ENCODE data around the gene SMG7. TPM values are rescaled to one million over a fixed set of nuclear protein-coding genes. Genes with fewer than 3 reads are reported as not detected.

The SMG7 gene
- total and polyA plus RNA-seq, 4 donors: 30.5 to 75.6 (median 55.9) TPM

DNA sequence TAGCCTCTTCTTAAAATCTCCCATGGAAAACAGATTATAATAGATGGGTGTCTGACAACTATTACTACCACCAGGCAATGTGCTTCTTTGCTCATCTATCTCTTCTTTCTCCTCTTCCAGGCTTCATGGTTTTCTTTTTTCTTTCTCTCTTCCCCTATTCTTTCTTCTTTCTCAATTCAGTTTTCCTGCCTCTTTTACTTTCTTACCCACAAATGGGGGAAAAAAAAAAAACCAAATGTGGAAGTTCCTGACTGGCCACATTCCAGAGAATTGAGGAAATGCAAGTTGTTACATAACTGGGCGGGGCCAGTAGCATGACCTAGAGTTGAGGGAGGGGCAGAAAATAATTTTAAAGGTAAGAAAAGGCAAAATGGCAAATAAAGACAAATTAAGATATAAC is 10.9 kb upstream of the SMG7 start:
- Histone ChIP-seq H3K4me1 (ENCODE audit: control insufficient read depth, insufficient read depth, low read length) (no peaks in the 10 kb centered on the region), H3K27ac (ENCODE audit: low read depth, low read length) (no peak overlapping the region), H3K4me3 (ENCODE audit: low read depth, low read length) (no peak overlapping the region), H3K27me3 (ENCODE audit: control insufficient read depth, insufficient read depth, low read length) (no peaks in the 10 kb centered on the region), H3K36me3 (ENCODE audit: control insufficient read depth, insufficient read depth, low read length) (no peaks in the 10 kb centered on the region), H3K9me3 (ENCODE audit: control insufficient read depth, insufficient read depth, low read length) (no peaks in the 10 kb centered on the region)
- WGBS (ENCODE audit: insufficient coverage): no CpG with 5 or more reads among the region's 1 CpG
- DNase-seq (ENCODE audit: low read depth in 4 of 6, low spot score in 6 of 6): no peak

DNA sequence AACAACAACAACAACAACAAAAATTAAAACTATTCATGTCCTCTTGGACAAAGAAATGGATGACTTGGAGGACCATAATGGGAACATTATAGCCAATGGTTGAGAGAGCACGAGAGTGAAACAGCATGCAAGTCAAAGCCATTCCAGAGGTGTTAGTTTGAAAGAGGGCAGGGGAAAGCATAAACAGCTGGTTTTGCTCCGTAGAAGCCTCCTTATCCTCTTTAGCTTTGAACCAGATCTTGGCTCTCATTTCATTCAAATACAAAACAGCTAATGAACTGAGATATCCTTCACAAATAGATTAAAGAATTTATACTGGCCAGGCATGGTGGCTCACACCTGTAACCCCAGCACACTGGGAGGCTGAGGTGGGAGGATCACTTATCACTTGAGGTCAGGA is 8.7 kb upstream of the SMG7 start:
- Histone ChIP-seq H3K36me3 (ENCODE audit: control insufficient read depth, insufficient read depth, low read length) (no peaks in the 10 kb centered on the region), H3K27me3 (ENCODE audit: control insufficient read depth, insufficient read depth, low read length) (no peaks in the 10 kb centered on the region), H3K9me3 (ENCODE audit: control insufficient read depth, insufficient read depth, low read length) (no peaks in the 10 kb centered on the region), H3K4me3 (ENCODE audit: low read depth, low read length) (no peak overlapping the region), H3K4me1 (ENCODE audit: control insufficient read depth, insufficient read depth, low read length) (no peaks in the 10 kb centered on the region), H3K27ac (ENCODE audit: low read depth, low read length) (no peak overlapping the region)
- WGBS (ENCODE audit: insufficient coverage): 80% methylated on average over 1 of the region's 2 CpGs
- no peak for DNase-seq (ENCODE audit: low read depth in 4 of 6, low spot score in 6 of 6)

DNA sequence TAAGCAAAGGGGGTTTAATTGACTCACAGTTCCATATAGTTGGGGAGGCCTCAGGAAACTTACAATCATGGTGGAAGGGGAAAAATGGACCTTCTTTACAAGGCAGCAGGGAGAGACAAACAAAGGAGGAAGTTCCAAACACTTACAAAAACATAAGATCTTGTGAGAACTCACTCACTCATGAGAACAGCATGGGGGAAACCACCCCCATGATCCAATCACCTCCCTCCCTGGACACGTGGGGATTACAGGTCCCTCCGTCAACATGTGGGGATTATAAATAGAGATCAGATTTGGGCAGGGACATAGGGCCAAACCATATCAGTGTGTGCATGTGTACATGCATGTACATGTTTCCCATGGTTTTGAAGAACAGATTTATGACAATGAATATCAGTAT is 5.5 kb upstream of the SMG7 start:
- no CpG with 5 or more reads among the region's 2 CpGs for WGBS (ENCODE audit: insufficient coverage)
- peaks cover 4% of the 10 kb centered on the region for H3K4me1 ChIP-seq (ENCODE audit: control insufficient read depth, insufficient read depth, low read length)
- no peak overlapping the region for H3K4me3 ChIP-seq (ENCODE audit: low read depth, low read length)
- no peaks in the 10 kb centered on the region for H3K27me3 ChIP-seq (ENCODE audit: control insufficient read depth, insufficient read depth, low read length)
- H3K9me3 ChIP-seq (ENCODE audit: control insufficient read depth, insufficient read depth, low read length): no peaks in the 10 kb centered on the region
- no peak for DNase-seq (ENCODE audit: low read depth in 4 of 6, low spot score in 6 of 6)
- no peaks in the 10 kb centered on the region for H3K36me3 ChIP-seq (ENCODE audit: control insufficient read depth, insufficient read depth, low read length)
- H3K27ac ChIP-seq (ENCODE audit: low read depth, low read length): no peak overlapping the region

DNA sequence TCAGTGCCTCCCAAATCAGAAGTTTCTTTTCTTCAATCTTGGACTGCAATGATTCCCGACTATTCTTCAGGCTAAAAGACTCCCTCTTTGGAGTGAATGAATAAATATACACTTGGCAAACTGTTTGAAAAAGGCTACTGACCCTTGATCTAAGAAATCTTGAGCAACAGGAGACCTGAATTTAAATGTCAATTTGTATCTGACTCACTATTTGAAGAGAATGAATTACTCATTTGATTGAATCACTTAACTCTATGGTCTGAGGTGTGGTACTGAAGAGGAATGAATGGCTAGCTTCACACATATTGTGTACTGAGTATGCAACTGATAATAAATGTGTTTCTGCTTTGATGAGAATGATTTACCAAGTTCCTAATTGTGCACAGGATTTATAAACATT is 4.6 kb upstream of the SMG7 start:
- Histone ChIP-seq H3K27me3 (ENCODE audit: control insufficient read depth, insufficient read depth, low read length) (no peaks in the 10 kb centered on the region), H3K27ac (ENCODE audit: low read depth, low read length) (no peak overlapping the region), H3K36me3 (ENCODE audit: control insufficient read depth, insufficient read depth, low read length) (peaks cover 3% of the 10 kb centered on the region), H3K4me1 (ENCODE audit: control insufficient read depth, insufficient read depth, low read length) (peaks cover 4% of the 10 kb centered on the region), H3K4me3 (ENCODE audit: low read depth, low read length) (no peak overlapping the region), H3K9me3 (ENCODE audit: control insufficient read depth, insufficient read depth, low read length) (no peaks in the 10 kb centered on the region)
- WGBS (ENCODE audit: insufficient coverage): no CpG with 5 or more reads among the region's 1 CpG
- no peak for DNase-seq (ENCODE audit: low read depth in 4 of 6, low spot score in 6 of 6)

DNA sequence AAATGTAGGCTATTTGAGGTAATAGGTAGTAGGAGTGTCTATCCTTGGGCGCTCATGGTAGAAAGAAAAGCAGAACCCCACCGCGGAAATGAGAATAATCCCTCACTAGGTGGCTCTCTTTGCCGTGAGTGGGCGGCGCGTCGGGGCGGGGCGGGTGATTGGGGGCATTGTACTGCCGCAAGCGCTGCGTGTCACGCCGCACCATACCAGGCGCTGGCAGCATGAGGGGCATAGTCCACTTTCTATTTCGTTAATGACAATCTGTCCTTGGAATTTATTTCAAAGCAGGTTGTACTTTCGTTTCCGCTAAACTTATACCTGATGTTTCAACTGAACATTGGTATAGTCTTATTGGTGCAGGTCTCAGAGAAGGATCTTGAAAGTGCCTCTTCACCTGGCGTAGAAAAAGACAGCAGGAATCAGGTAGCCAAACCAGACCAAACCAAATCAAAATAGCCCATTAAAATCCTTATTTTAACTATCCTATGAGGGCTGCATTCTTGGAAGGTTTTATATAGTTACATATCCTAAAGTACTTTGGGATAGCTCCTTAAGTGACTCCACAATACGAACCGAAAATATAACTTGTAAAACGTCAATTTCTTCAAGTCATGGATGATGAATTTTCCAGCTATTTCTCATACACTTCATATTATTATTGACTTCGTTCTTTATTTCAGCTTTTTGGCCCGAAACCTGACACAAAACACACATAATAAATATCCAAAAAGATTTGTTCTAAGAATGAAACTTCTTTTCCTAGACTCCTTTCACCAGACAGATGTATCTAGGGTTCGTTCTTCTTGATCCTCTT is 1.9 kb upstream of the SMG7 start:
- peak; percentile 53 to 95 (median 67) for DNase-seq (ENCODE audit: low read depth in 4 of 6, low spot score in 6 of 6)
- WGBS (ENCODE audit: insufficient coverage): 0% methylated on average over 16 of the region's 26 CpGs
- Histone ChIP-seq H3K36me3 (ENCODE audit: control insufficient read depth, insufficient read depth, low read length) (peaks cover 3% of the 10 kb centered on the region), H3K27me3 (ENCODE audit: control insufficient read depth, insufficient read depth, low read length) (no peaks in the 10 kb centered on the region), H3K4me3 (ENCODE audit: low read depth, low read length) (peak overlapping the region; percentile 94), H3K27ac (ENCODE audit: low read depth, low read length) (peak overlapping the region; percentile 100), H3K4me1 (ENCODE audit: control insufficient read depth, insufficient read depth, low read length) (peaks cover 7% of the 10 kb centered on the region), H3K9me3 (ENCODE audit: control insufficient read depth, insufficient read depth, low read length) (no peaks in the 10 kb centered on the region)

DNA sequence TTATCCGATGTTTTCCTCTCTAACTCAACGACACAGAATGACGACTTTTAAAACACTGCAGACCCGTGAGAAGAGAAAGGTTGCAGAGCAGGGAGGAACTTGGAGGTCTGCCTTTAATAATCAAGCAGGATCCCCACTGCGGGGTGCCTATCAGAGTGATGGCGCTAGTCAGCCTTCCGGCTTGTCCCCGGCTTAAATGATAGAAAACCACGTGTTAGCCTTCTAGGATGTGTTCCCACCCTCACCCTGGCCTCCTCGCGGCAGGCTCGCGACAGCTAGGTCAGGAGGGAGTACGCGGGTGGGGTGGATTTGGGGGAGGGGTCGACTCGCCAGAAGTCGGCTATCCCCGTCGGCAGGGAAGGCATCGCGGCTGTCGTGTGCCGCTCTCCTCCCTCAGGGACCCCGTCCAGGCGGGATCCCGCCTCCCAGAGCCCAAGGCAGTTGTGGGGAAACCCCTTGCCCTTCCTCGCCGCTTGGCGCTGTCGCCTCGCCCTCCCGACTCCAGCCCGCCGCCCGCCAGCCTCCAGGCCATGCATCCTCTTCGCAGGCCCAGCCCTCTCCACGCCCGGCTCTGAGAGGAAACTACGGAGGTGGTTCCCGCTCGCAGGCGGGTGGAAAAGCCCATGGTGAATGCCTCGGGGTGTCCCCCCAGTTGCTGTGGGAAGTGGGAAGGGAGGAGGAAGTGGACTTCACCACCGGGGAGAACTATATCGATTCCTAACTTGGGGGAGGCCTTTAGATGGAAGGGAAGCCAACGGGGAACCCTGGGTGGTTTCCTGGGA is 1.1 kb upstream of the SMG7 start:
- H3K27me3 ChIP-seq (ENCODE audit: control insufficient read depth, insufficient read depth, low read length): no peaks in the 10 kb centered on the region
- H3K36me3 ChIP-seq (ENCODE audit: control insufficient read depth, insufficient read depth, low read length): peaks cover 3% of the 10 kb centered on the region
- peak overlapping the region; percentile 100 for H3K27ac ChIP-seq (ENCODE audit: low read depth, low read length)
- H3K4me3 ChIP-seq (ENCODE audit: low read depth, low read length): peak overlapping the region; percentile 94
- WGBS (ENCODE audit: insufficient coverage): under 1% methylated on average over 38 of the region's 47 CpGs
- peak in 5 of 6 donors; percentile 64 to 95 (median 75) for DNase-seq (ENCODE audit: low read depth in 4 of 6, low spot score in 6 of 6)
- no peaks in the 10 kb centered on the region for H3K9me3 ChIP-seq (ENCODE audit: control insufficient read depth, insufficient read depth, low read length)
- H3K4me1 ChIP-seq (ENCODE audit: control insufficient read depth, insufficient read depth, low read length): peaks cover 7% of the 10 kb centered on the region

DNA sequence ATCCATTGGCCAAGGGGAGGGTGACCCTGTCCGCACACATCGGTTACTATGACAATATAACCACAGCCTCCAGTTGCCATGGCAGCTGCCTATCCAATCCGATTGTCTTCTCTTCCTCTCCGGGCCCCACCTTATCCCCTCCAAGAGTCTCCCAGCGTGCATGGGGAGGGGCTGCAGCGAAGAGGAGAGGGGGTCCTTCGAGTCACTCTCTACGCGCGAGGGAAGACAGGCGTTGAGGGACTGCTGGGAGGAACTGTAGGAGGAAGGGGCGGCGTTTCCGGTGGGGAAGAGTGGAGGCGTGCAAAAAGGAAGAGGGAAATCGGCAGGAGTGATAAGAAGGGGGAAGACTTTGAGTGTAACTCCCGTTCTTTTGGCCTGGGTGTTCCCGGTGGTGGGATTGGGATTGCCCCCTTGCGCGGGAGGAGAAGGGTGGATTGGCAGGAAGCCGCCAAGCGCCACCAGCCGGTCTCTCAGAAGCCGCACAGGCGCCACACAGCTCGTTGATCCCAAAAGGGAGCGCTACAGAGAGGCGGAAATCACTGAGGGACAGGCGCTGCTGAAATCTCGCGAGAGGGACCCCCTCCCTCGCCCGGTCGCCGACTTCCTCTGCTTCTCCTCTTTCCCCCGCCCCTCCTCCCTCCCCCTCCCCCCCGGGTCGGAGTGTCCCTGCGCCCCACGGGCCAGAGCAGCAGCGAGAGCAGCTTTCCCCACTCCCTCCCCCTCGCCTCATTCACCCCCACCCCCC is 384 bp upstream of the SMG7 start:
- 0% methylated on average over 23 of the region's 42 CpGs for WGBS (ENCODE audit: insufficient coverage)
- Histone ChIP-seq H3K27ac (ENCODE audit: low read depth, low read length) (peak overlapping the region; percentile 100), H3K27me3 (ENCODE audit: control insufficient read depth, insufficient read depth, low read length) (no peaks in the 10 kb centered on the region), H3K36me3 (ENCODE audit: control insufficient read depth, insufficient read depth, low read length) (peaks cover 3% of the 10 kb centered on the region), H3K9me3 (ENCODE audit: control insufficient read depth, insufficient read depth, low read length) (no peaks in the 10 kb centered on the region), H3K4me3 (ENCODE audit: low read depth, low read length) (peak overlapping the region; percentile 94), H3K4me1 (ENCODE audit: control insufficient read depth, insufficient read depth, low read length) (peaks cover 7% of the 10 kb centered on the region)
- DNase-seq (ENCODE audit: low read depth in 4 of 6, low spot score in 6 of 6): peak; percentile 96 to 100 (median 98)

DNA sequence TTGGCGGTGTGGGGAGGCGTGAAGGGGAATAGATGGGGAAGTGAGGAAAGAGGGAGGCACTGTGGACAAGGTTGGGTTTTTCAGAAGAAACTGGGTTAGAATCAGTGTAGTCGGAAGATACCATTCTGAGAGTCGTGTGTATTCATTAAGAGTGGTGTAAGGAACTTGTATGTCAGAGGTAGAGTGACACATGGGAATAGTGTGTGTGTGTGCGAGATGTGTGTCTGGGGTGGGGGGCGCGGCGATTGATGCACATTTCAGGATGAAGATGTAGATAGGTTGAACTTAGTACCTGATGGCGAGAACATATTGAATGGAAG is 878 bp downstream of the SMG7 start:
- 10% methylated on average over 9 of the region's 9 CpGs for WGBS (ENCODE audit: insufficient coverage)
- DNase-seq (ENCODE audit: low read depth in 4 of 6, low spot score in 6 of 6): no peak
- peak overlapping the region; percentile 100 for H3K27ac ChIP-seq (ENCODE audit: low read depth, low read length)
- H3K27me3 ChIP-seq (ENCODE audit: control insufficient read depth, insufficient read depth, low read length): no peaks in the 10 kb centered on the region
- peaks cover 7% of the 10 kb centered on the region for H3K4me1 ChIP-seq (ENCODE audit: control insufficient read depth, insufficient read depth, low read length)
- peak overlapping the region; percentile 94 for H3K4me3 ChIP-seq (ENCODE audit: low read depth, low read length)
- H3K9me3 ChIP-seq (ENCODE audit: control insufficient read depth, insufficient read depth, low read length): no peaks in the 10 kb centered on the region
- H3K36me3 ChIP-seq (ENCODE audit: control insufficient read depth, insufficient read depth, low read length): peaks cover 3% of the 10 kb centered on the region

DNA sequence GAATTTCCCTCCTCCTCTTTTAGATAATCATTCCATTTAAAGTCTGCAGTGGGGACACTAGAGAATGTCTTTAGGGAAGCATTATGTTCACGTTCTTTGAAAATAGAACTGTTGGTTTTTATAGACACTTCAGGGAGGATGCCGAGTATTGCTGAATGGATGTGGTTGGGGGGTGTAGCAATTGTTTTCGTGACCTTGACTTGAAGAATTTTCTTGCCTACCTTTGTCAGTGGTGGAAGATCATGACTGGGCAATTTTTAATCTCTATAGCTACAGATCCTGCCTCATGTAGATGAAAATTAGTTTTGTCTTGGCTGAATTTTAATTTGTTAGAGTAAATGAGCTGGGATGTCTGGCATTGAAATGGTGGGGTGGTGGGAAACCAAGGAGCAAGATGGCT is 3.8 kb downstream of the SMG7 start:
- H3K4me3 ChIP-seq (ENCODE audit: low read depth, low read length): no peak overlapping the region
- H3K36me3 ChIP-seq (ENCODE audit: control insufficient read depth, insufficient read depth, low read length): peaks cover 3% of the 10 kb centered on the region
- no peaks in the 10 kb centered on the region for H3K27me3 ChIP-seq (ENCODE audit: control insufficient read depth, insufficient read depth, low read length)
- DNase-seq (ENCODE audit: low read depth in 4 of 6, low spot score in 6 of 6): peak in 1 of 6 donors; percentile 13
- no peak overlapping the region for H3K27ac ChIP-seq (ENCODE audit: low read depth, low read length)
- peaks cover 4% of the 10 kb centered on the region for H3K4me1 ChIP-seq (ENCODE audit: control insufficient read depth, insufficient read depth, low read length)
- no peaks in the 10 kb centered on the region for H3K9me3 ChIP-seq (ENCODE audit: control insufficient read depth, insufficient read depth, low read length)
- 57% methylated on average over 3 of the region's 3 CpGs for WGBS (ENCODE audit: insufficient coverage)
